Liver (tissue), 3 donors: Measurements from ENCODE around the gene THOC1.

Experiments used
- CTCF ChIP-seq: fragments of 150-350 bp; IDR thresholded peaks from 2 replicates; pipeline ENCODE4 v1.5.1; 2017; ENCODE audit warnings: improper control_type of control experiment, low read depth, low read length; ENCODE audit not compliant: missing input control
- FOXA1 ChIP-seq: IDR thresholded peaks from 2 replicates; pipeline ENCODE4 v1.6.1; 2016; ENCODE audit warnings: antibody characterized with exemption
- GABPA ChIP-seq, 2 donors: IDR thresholded peaks in 1 of 2; conservative IDR thresholded peaks in 1 of 2; 2 replicates each; pipeline ENCODE4 v1.6.1; 2016; ENCODE audit warnings: antibody characterized with exemption in 2 of 2, mild to moderate bottlenecking in 1 of 2, moderate library complexity in 1 of 2
- MAX ChIP-seq: IDR thresholded peaks from 2 replicates; pipeline ENCODE4 v1.6.1; 2016; ENCODE audit warnings: antibody characterized with exemption
- RAD21 ChIP-seq, 2 donors: IDR thresholded peaks; 2 replicates each; pipeline ENCODE4 v1.6.1; 2016; ENCODE audit warnings: antibody characterized with exemption in 2 of 2, mild to moderate bottlenecking in 2 of 2
- REST ChIP-seq: IDR thresholded peaks from 2 replicates; pipeline ENCODE4 v1.6.1; 2016; ENCODE audit warnings: antibody characterized with exemption, mild to moderate bottlenecking
- RXRA ChIP-seq, 2 donors: IDR thresholded peaks; 2 replicates each; pipeline ENCODE4 v1.6.1; 2017 to 2018; ENCODE audit warnings: antibody characterized with exemption in 2 of 2, mild to moderate bottlenecking in 1 of 2
- SP1 ChIP-seq: IDR thresholded peaks from 2 replicates; pipeline ENCODE4 v1.6.1; 2018; ENCODE audit warnings: antibody characterized with exemption, mild to moderate bottlenecking
- TAF1 ChIP-seq: conservative IDR thresholded peaks from 2 replicates; pipeline ENCODE4 v1.6.1; 2016; ENCODE audit warnings: antibody characterized with exemption, mild to moderate bottlenecking
- YY1 ChIP-seq: IDR thresholded peaks from 2 replicates; pipeline ENCODE4 v1.6.1; 2016; ENCODE audit warnings: antibody characterized with exemption, mild to moderate bottlenecking
- ZBTB33 ChIP-seq: IDR thresholded peaks from 2 replicates; pipeline ENCODE4 v1.6.1; 2016; ENCODE audit warnings: antibody characterized with exemption
- donor health status: healthy.
- donor health status: healthy.

GRCh38 chr18:227902-228301, 39.9 kb downstream of the THOC1 start:
- TF ChIP-seq MAX, result no peak
- no peak for TF ChIP-seq CTCF
- TF ChIP-seq GABPA (IDR thresholded peaks at IDR 0.05 in 1 of 2, conservative IDR thresholded peaks at IDR 0.05 in 1 of 2), result no peak
- no peak for TF ChIP-seq RAD21 (IDR thresholded peaks at IDR 0.05)
- TF ChIP-seq REST, result no peak
- no peak for TF ChIP-seq RXRA (IDR thresholded peaks at IDR 0.05)
- TF ChIP-seq ZBTB33, result no peak
- no peak for TF ChIP-seq YY1
- no peak for TF ChIP-seq FOXA1
- no peak for TF ChIP-seq SP1
- TF ChIP-seq TAF1, result no peak
